SK-N-SH (cell line): ENCODE measurements around the gene TUBGCP3. TPM values are rescaled to one million over a fixed set of nuclear protein-coding genes. Genes with fewer than 3 reads are reported as not detected.

Source experiments
- CTCF ChIA-PET: fragments of 300-600, 350-600 bp; formaldehyde crosslinking; extraction: SDS; loops from one replicate; lab custom pipeline; 2021; lab: Yijun Ruan, JAX
- POLR2A ChIA-PET: fragments of 350-600 bp; sonication (Branson Sonifier 250); formaldehyde crosslinking; extraction: SDS; loops from one replicate; lab custom pipeline; 2020; ENCODE audit warnings: antibody characterized with exemption, inconsistent platforms; lab: Yijun Ruan, JAX
- DNase-seq: peaks from one replicate; pipeline ENCODE4 v3.0.0; 2012
- H2AFZ ChIP-seq: fragments of 200-600 bp; sonication (generic); 2 replicates; pipeline ENCODE4 v1.8.1; 2016; ENCODE audit warnings: antibody characterized with exemption, mild to moderate bottlenecking, low read depth
- H3F3A ChIP-seq: fragments of 200-600 bp; sonication (generic); replicated peaks from 2 replicates; pipeline ENCODE3; 2016; ENCODE audit warnings: antibody characterized with exemption, mild to moderate bottlenecking; ENCODE audit not compliant: insufficient read depth
- H3K27ac ChIP-seq, 2 experiments: fragments of 200-500 bp in 1 of 2; fragments of 200-600 bp in 1 of 2; sonication (Bioruptor generic) in 1 of 2; sonication (generic), shearing (Covaris generic) in 1 of 2; 2 replicates each; pipeline versions ENCODE4 v1.5.1 to v1.6.1; 2014 to 2016; ENCODE audit warnings: low read depth in 2 of 2, inconsistent platforms in 1 of 2, low read length in 1 of 2, mild to moderate bottlenecking in 1 of 2, mixed read lengths in 1 of 2
- H3K27me3 ChIP-seq: fragments of 200-600 bp; sonication (generic), shearing (Covaris generic); 2 replicates; pipeline ENCODE4 v1.6.1; 2016; ENCODE audit warnings: mixed run types; ENCODE audit not compliant: insufficient read depth
- H3K36me3 ChIP-seq, 2 experiments: fragments of 200-500 bp in 1 of 2; fragments of 200-600 bp in 1 of 2; sonication (Bioruptor generic) in 1 of 2; sonication (generic) in 1 of 2; replicated peaks in 1 of 2; 2 replicates each; pipeline versions ENCODE3 to v1.5.1; 2014 to 2016; ENCODE audit warnings: low read length in 1 of 2, mild to moderate bottlenecking in 1 of 2; ENCODE audit not compliant: insufficient read depth in 2 of 2, control insufficient read depth in 1 of 2
- H3K4me1 ChIP-seq, 2 experiments: fragments of 200-500 bp in 1 of 2; fragments of 200-600 bp in 1 of 2; sonication (Bioruptor generic) in 1 of 2; sonication (generic), shearing (Covaris generic) in 1 of 2; 2 replicates each; pipeline versions ENCODE4 v1.5.1 to v1.6.1; 2014 to 2016; ENCODE audit warnings: low read depth in 1 of 2, low read length in 1 of 2, mixed run types in 1 of 2; ENCODE audit not compliant: insufficient read depth in 2 of 2, control insufficient read depth in 1 of 2
- H3K4me2 ChIP-seq: fragments of 200-600 bp; sonication (generic), shearing (Covaris generic); 2 replicates; pipeline ENCODE4 v1.6.1; 2017; ENCODE audit warnings: mixed run types
- H3K4me3 ChIP-seq, 2 experiments: fragments of 200-500 bp in 1 of 2; fragments of 200-600 bp in 1 of 2; sonication (Bioruptor generic) in 1 of 2; sonication (generic), shearing (Covaris generic) in 1 of 2; 2 replicates each; pipeline versions ENCODE4 v1.5.1 to v1.8.1; 2014 to 2016; ENCODE audit warnings: low read depth in 2 of 2, inconsistent platforms in 1 of 2, low read length in 1 of 2, mild to moderate bottlenecking in 1 of 2, mixed read lengths in 1 of 2, moderate library complexity in 1 of 2
- H3K79me2 ChIP-seq: fragments of 200-600 bp; sonication (generic); 2 replicates; pipeline ENCODE4 v1.8.1; 2017; ENCODE audit warnings: mild to moderate bottlenecking; ENCODE audit not compliant: insufficient read depth
- H3K9ac ChIP-seq: fragments of 200-600 bp; sonication (generic); 2 replicates; pipeline ENCODE4 v1.6.1; 2017; ENCODE audit warnings: mixed run types
- H3K9me2 ChIP-seq: fragments of 200-600 bp; sonication (generic); 2 replicates; pipeline ENCODE4 v1.6.1; 2017; ENCODE audit warnings: mixed run types
- H3K9me3 ChIP-seq: fragments of 200-600 bp; sonication (generic); 2 replicates; pipeline ENCODE4 v1.6.1; 2017; ENCODE audit warnings: mixed run types, mild to moderate bottlenecking, moderate library complexity
- H4K20me1 ChIP-seq: fragments of 200-600 bp; sonication (generic); 2 replicates; pipeline ENCODE4 v1.6.1; 2017; ENCODE audit warnings: mild to moderate bottlenecking, mixed run types; ENCODE audit not compliant: insufficient read depth
- CHD2 ChIP-seq: fragments of 150-350 bp; IDR thresholded peaks from 2 replicates; pipeline ENCODE4 v1.6.1; 2018; ENCODE audit warnings: low read length; ENCODE audit not compliant: partially characterized antibody
- FOSL2 ChIP-seq: IDR thresholded peaks from 2 replicates; pipeline ENCODE4 v1.4.0; 2012; ENCODE audit warnings: low read depth, mild to moderate bottlenecking, moderate library complexity, borderline replicate concordance
- FOXJ3 ChIP-seq: sonication (generic); formaldehyde crosslinking; IDR thresholded peaks from 2 replicates; pipeline ENCODE4 v1.5.1; 2020; ENCODE audit warnings: mild to moderate bottlenecking, missing genetic modification reagents
- FOXM1 ChIP-seq: IDR thresholded peaks from 2 replicates; pipeline ENCODE4 v1.4.0; 2012; ENCODE audit warnings: low read depth, mild to moderate bottlenecking
- GABPA ChIP-seq: IDR thresholded peaks from 2 replicates; pipeline ENCODE4 v1.4.0; 2012; ENCODE audit warnings: low read depth, mild to moderate bottlenecking
- GATA2 ChIP-seq: sonication (generic); formaldehyde crosslinking; IDR thresholded peaks from 2 replicates; pipeline ENCODE4 v1.5.0; 2020; ENCODE audit warnings: mild to moderate bottlenecking, missing genetic modification reagents
- JUND ChIP-seq: IDR thresholded peaks from 2 replicates; pipeline ENCODE4 v1.4.0; 2012
- MEF2A ChIP-seq: IDR thresholded peaks from 2 replicates; pipeline ENCODE4 v1.4.0; 2012; ENCODE audit warnings: low read depth, borderline replicate concordance
- POLR2AphosphoS5 ChIP-seq: IDR thresholded peaks from 2 replicates; pipeline ENCODE4 v1.6.1; 2012; ENCODE audit warnings: low read depth, low read length
- RXRA ChIP-seq: IDR thresholded peaks from 2 replicates; pipeline ENCODE4 v1.4.0; 2012; ENCODE audit warnings: low read depth, mild to moderate bottlenecking, borderline replicate concordance
- YY1 ChIP-seq: IDR thresholded peaks from 2 replicates; pipeline ENCODE4 v1.4.0; 2012; ENCODE audit warnings: low read depth, mild to moderate bottlenecking
- WGBS: methylation state at CpG from one replicate; pipeline ENCODE4 v1.1.6; 2017; ENCODE audit warnings: low lambda C conversion rate; 5-methylcytosine and 5-hydroxymethylcytosine counted together
- polyA plus RNA-seq, 3 experiments: library from polyadenylated mRNA; depleted of rRNA; stranded (reverse); fragments of >200 nt; gene quantifications; 2 replicates each; pipeline ENCODE4 v1.2.3, GENCODE V29; 2012
- TF ChIP-seq, protein P1 (sequence below): IDR thresholded peaks from 2 replicates; pipeline ENCODE4; 2012
- TF ChIP-seq, protein P2 (sequence below): fragments of 150-350 bp; IDR thresholded peaks from 2 replicates; pipeline ENCODE4 v1.6.1; 2017; ENCODE audit warnings: antibody characterized with exemption, low read length, low read depth, borderline replicate concordance
- TF ChIP-seq, protein P3 (sequence below): fragments of 150-350 bp; IDR thresholded peaks from 2 replicates; pipeline ENCODE4 v1.6.1; 2016; ENCODE audit warnings: mild to moderate bottlenecking, low read depth, low read length
- TF ChIP-seq, protein P4 (sequence below): IDR thresholded peaks from 2 replicates; pipeline ENCODE4 v1.4.0; 2012; ENCODE audit warnings: low read depth

Gene TUBGCP3
- polyA plus RNA-seq, 1 of the 3 experiments (the other 2 are of a cell fraction): 16.8 TPM

DNA sequence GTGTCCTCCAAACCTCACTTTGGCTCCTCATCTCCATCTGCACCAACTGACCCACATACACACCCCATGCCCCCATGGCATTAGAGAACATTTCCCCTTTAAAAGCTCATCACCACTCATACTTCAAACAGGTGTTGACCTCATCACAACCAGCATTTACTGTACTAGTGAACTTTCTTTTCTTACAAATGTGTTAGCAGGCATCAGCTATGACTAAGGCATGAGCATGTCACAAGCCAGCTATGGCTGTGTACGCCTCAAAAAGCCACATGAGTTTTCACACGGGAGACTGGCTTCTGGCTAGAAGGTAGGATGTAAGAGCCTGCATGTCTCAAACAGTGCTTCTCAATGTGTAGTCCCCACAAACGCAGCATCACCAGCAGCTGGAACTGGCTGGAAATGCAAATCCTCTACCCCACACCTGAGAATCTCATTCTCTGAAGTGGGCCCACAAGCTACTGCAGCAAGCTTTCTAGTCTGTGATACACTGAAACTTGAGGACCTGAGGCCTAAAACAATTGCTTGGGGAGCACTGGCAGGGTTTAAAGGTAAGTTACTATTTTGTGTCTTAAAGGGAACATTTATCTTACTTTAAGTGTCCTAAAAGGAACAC is 66.8 kb downstream of the TUBGCP3 start:
- Histone ChIP-seq H3K79me2 (no peaks in the 10 kb centered on the region), H3K9me2 (no peaks in the 10 kb centered on the region), H3K4me1 (no peaks in the 10 kb centered on the region), H3K36me3 (peaks cover 39 to 44% of the 10 kb centered on the region in 2 experiments), H2AFZ (no peak overlapping the region), H4K20me1 (no peaks in the 10 kb centered on the region), H3F3A (no peaks in the 10 kb centered on the region), H3K9ac (no peak overlapping the region), H3K9me3 (no peaks in the 10 kb centered on the region), H3K27me3 (no peaks in the 10 kb centered on the region), H3K4me2 (no peak overlapping the region), H3K4me3 (no peak overlapping the region), H3K27ac (no peak overlapping the region)
- TF ChIP-seq CHD2 (no peak), GABPA (no peak), FOXJ3 (CRISPR knock-in tag) (no peak), FOSL2 (no peak), MEF2A (no peak), POLR2AphosphoS5 (no peak), JUND (no peak), RXRA (no peak), FOXM1 (no peak)
- TF ChIP-seq, protein P1, sequence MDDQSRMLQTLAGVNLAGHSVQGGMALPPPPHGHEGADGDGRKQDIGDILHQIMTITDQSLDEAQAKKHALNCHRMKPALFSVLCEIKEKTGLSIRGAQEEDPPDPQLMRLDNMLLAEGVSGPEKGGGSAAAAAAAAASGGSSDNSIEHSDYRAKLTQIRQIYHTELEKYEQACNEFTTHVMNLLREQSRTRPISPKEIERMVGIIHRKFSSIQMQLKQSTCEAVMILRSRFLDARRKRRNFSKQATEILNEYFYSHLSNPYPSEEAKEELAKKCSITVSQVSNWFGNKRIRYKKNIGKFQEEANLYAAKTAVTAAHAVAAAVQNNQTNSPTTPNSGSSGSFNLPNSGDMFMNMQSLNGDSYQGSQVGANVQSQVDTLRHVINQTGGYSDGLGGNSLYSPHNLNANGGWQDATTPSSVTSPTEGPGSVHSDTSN: no peak
- TF ChIP-seq, protein P2, sequence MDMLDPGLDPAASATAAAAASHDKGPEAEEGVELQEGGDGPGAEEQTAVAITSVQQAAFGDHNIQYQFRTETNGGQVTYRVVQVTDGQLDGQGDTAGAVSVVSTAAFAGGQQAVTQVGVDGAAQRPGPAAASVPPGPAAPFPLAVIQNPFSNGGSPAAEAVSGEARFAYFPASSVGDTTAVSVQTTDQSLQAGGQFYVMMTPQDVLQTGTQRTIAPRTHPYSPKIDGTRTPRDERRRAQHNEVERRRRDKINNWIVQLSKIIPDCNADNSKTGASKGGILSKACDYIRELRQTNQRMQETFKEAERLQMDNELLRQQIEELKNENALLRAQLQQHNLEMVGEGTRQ: no peak
- 94% methylated on average over 2 of the region's 3 CpGs for WGBS
- ChIA-PET POLR2A (no interaction called here), CTCF (interaction anchor here (1.1 to 1.7 kb wide), 2 partner anchors 11 to 74 kb away, joined by 3 to 7 read pairs; no protein-coding TSS in a partner anchor)
- DNase-seq: no peak

DNA sequence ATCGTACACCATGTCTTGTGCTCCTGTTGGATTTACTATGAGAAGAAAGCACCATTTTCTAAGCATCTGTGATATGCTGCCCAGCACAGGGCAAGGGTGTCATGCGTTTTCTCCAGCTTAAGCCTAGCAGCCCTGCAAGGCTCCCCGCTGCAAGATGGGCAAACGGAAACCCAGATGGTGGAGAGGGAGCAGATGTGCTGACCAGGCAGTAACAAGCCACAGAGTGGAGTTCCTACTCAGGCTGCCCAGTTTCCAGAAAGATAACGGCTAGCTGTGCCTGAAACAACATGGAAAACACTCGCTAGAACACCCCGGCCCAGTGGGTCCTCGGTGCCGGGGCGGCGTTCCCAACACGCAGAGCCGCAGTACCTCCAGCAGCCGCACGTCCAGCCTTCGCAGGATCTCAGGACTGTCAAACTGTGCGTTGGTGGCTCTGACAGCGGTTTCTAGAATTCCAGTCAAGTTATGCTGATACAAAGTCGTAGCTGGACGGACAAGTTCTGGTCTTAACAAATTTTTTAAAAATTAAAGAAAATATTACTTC is 68.4 kb downstream of the TUBGCP3 start:
- H3K9me2 ChIP-seq: no peaks in the 10 kb centered on the region
- no peaks in the 10 kb centered on the region for H3F3A ChIP-seq
- H3K4me2 ChIP-seq: no peak overlapping the region
- TF ChIP-seq FOXJ3 (CRISPR knock-in tag) (no peak), YY1 (no peak), GATA2 (CRISPR knock-in tag) (no peak), RXRA (no peak)
- TF ChIP-seq, protein P3, sequence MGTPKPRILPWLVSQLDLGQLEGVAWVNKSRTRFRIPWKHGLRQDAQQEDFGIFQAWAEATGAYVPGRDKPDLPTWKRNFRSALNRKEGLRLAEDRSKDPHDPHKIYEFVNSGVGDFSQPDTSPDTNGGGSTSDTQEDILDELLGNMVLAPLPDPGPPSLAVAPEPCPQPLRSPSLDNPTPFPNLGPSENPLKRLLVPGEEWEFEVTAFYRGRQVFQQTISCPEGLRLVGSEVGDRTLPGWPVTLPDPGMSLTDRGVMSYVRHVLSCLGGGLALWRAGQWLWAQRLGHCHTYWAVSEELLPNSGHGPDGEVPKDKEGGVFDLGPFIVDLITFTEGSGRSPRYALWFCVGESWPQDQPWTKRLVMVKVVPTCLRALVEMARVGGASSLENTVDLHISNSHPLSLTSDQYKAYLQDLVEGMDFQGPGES: no peak
- TF ChIP-seq, protein P4, sequence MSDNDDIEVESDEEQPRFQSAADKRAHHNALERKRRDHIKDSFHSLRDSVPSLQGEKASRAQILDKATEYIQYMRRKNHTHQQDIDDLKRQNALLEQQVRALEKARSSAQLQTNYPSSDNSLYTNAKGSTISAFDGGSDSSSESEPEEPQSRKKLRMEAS: no peak
- ChIA-PET CTCF (interaction anchor here (0.6 to 1.7 kb wide), 3 partner anchors 9 to 298 kb away, joined by 3 to 7 read pairs (median 3); no protein-coding TSS in a partner anchor), POLR2A (no interaction called here)
- H4K20me1 ChIP-seq: no peaks in the 10 kb centered on the region
- H3K4me3 ChIP-seq: no peak overlapping the region
- H3K36me3 ChIP-seq: peaks cover 36 to 53% of the 10 kb centered on the region in 2 experiments
- 95% methylated on average over 17 of the region's 20 CpGs for WGBS
- no peaks in the 10 kb centered on the region for H3K27me3 ChIP-seq
- no peaks in the 10 kb centered on the region for H3K9me3 ChIP-seq
- H3K4me1 ChIP-seq: no peaks in the 10 kb centered on the region
- no peak for DNase-seq
- no peak overlapping the region for H3K9ac ChIP-seq
- H3K27ac ChIP-seq: no peak overlapping the region
- no peak overlapping the region for H2AFZ ChIP-seq
- no peaks in the 10 kb centered on the region for H3K79me2 ChIP-seq
